WTC11 (cell line): ENCODE data around the gene FBXO30. TPM values are rescaled to one million over a fixed set of nuclear protein-coding genes. Genes with fewer than 3 reads are reported as not detected.

Source experiments
- CDX4 ChIP-seq: fragments of 250-450 bp; sonication (Bioruptor Pico); IDR thresholded peaks from 2 replicates; pipeline ENCODE4 v1.9.0; 2021; ENCODE audit warnings: moderate library complexity, mild to moderate bottlenecking, inconsistent platforms, borderline replicate concordance
- CREM ChIP-seq: sonication (generic); formaldehyde crosslinking; IDR thresholded peaks from 2 replicates; pipeline ENCODE4 v1.8.1; 2022; ENCODE audit warnings: mild to moderate bottlenecking, missing genetic modification reagents, moderate library complexity
- FOXP1 ChIP-seq: sonication (generic); formaldehyde crosslinking; IDR thresholded peaks from 2 replicates; pipeline ENCODE4 v1.8.0; 2022; ENCODE audit warnings: missing genetic modification reagents, mild to moderate bottlenecking, moderate library complexity, borderline replicate concordance
- GRHL2 ChIP-seq: fragments of 250-450 bp; sonication (Bioruptor Pico); IDR thresholded peaks from 2 replicates; pipeline ENCODE4 v1.8.0; 2022; ENCODE audit warnings: mild to moderate bottlenecking, moderate library complexity; ENCODE audit not compliant: insufficient replicate concordance, severe bottlenecking
- MXD4 ChIP-seq: fragments of 250-450 bp; sonication (Bioruptor Pico); IDR thresholded peaks from 2 replicates; pipeline ENCODE4 v1.8.0; 2021; ENCODE audit warnings: mild to moderate bottlenecking, moderate library complexity, borderline replicate concordance
- NFE2L1 ChIP-seq: sonication (generic); formaldehyde crosslinking; IDR thresholded peaks from 2 replicates; pipeline ENCODE4 v1.8.1; 2023; ENCODE audit warnings: missing genetic modification reagents
- PRRX2 ChIP-seq: fragments of 250-450 bp; sonication (Bioruptor Pico); IDR thresholded peaks from 2 replicates; pipeline ENCODE4 v1.8.0; 2021; ENCODE audit warnings: mild to moderate bottlenecking
- RELA ChIP-seq: sonication (generic); formaldehyde crosslinking; IDR thresholded peaks from 2 replicates; pipeline ENCODE4 v1.8.1; 2022; ENCODE audit warnings: missing genetic modification reagents, mild to moderate bottlenecking, borderline replicate concordance
- TP53 ChIP-seq: sonication (generic); formaldehyde crosslinking; IDR thresholded peaks from 2 replicates; pipeline ENCODE4 v1.8.1; 2023; ENCODE audit warnings: mild to moderate bottlenecking, missing genetic modification reagents
- USF1 ChIP-seq: sonication (generic); formaldehyde crosslinking; IDR thresholded peaks from 2 replicates; pipeline ENCODE4 v1.8.0; 2022; ENCODE audit warnings: mild to moderate bottlenecking, missing genetic modification reagents
- ZMAT4 ChIP-seq: fragments of 250-450 bp; sonication (Bioruptor Pico); IDR thresholded peaks from 2 replicates; pipeline ENCODE4 v1.9.0; 2021; ENCODE audit warnings: mild to moderate bottlenecking
- ZNF121 ChIP-seq: sonication (generic); formaldehyde crosslinking; IDR thresholded peaks from 2 replicates; pipeline ENCODE4 v1.8.0; 2023; ENCODE audit warnings: missing genetic modification reagents
- ZNF219 ChIP-seq: sonication (generic); formaldehyde crosslinking; IDR thresholded peaks from 2 replicates; pipeline ENCODE4 v1.8.0; 2023; ENCODE audit warnings: missing genetic modification reagents, mild to moderate bottlenecking, borderline replicate concordance
- total RNA-seq: library from RNA; stranded (reverse); gene quantifications from 3 replicates; pipeline ENCODE4 v1.2.3, GENCODE V29; 2021
- TF ChIP-seq, protein P1 (sequence below): sonication (generic); formaldehyde crosslinking; IDR thresholded peaks from 2 replicates; pipeline ENCODE4 v1.8.1; 2023; ENCODE audit warnings: mild to moderate bottlenecking, missing genetic modification reagents
- TF ChIP-seq, protein P2 (sequence below): sonication (generic); formaldehyde crosslinking; conservative IDR thresholded peaks from 2 replicates; pipeline ENCODE4 v1.8.1; 2023; ENCODE audit warnings: mild to moderate bottlenecking, low read depth, missing genetic modification reagents, moderate library complexity
- TF ChIP-seq, protein P3 (sequence below): sonication (generic); formaldehyde crosslinking; IDR thresholded peaks from 2 replicates; pipeline ENCODE4 v1.8.0; 2022; ENCODE audit warnings: mild to moderate bottlenecking, missing genetic modification reagents
- TF ChIP-seq, protein P4 (sequence below): sonication (generic); formaldehyde crosslinking; IDR thresholded peaks from 2 replicates; pipeline ENCODE4 v1.8.1; 2023; ENCODE audit warnings: mild to moderate bottlenecking, missing genetic modification reagents, moderate library complexity
- TF ChIP-seq, protein P5 (sequence below): sonication (generic); formaldehyde crosslinking; IDR thresholded peaks from 2 replicates; pipeline ENCODE4 v1.8.1; 2023; ENCODE audit warnings: mild to moderate bottlenecking, moderate library complexity, missing genetic modification reagents
- TF ChIP-seq, protein P6 (sequence below): sonication (generic); formaldehyde crosslinking; IDR thresholded peaks from 2 replicates; pipeline ENCODE4 v1.8.1; 2022; ENCODE audit warnings: mild to moderate bottlenecking, moderate library complexity, missing genetic modification reagents
- TF ChIP-seq, protein P7 (sequence below): sonication (generic); formaldehyde crosslinking; IDR thresholded peaks from 2 replicates; pipeline ENCODE4 v1.8.1; 2023; ENCODE audit warnings: mild to moderate bottlenecking, missing genetic modification reagents, moderate library complexity
- TF ChIP-seq, protein P8 (sequence below): sonication (generic); formaldehyde crosslinking; conservative IDR thresholded peaks from 2 replicates; pipeline ENCODE4 v1.8.1; 2022; ENCODE audit warnings: mild to moderate bottlenecking, missing genetic modification reagents

Gene FBXO30
- total RNA-seq, 1 experiment from 2014 or later = 11.8 TPM

- TF ChIP-seq, protein P1, sequence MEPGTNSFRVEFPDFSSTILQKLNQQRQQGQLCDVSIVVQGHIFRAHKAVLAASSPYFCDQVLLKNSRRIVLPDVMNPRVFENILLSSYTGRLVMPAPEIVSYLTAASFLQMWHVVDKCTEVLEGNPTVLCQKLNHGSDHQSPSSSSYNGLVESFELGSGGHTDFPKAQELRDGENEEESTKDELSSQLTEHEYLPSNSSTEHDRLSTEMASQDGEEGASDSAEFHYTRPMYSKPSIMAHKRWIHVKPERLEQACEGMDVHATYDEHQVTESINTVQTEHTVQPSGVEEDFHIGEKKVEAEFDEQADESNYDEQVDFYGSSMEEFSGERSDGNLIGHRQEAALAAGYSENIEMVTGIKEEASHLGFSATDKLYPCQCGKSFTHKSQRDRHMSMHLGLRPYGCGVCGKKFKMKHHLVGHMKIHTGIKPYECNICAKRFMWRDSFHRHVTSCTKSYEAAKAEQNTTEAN (CRISPR knock-in tag) = no peak
- TF ChIP-seq, protein P2, sequence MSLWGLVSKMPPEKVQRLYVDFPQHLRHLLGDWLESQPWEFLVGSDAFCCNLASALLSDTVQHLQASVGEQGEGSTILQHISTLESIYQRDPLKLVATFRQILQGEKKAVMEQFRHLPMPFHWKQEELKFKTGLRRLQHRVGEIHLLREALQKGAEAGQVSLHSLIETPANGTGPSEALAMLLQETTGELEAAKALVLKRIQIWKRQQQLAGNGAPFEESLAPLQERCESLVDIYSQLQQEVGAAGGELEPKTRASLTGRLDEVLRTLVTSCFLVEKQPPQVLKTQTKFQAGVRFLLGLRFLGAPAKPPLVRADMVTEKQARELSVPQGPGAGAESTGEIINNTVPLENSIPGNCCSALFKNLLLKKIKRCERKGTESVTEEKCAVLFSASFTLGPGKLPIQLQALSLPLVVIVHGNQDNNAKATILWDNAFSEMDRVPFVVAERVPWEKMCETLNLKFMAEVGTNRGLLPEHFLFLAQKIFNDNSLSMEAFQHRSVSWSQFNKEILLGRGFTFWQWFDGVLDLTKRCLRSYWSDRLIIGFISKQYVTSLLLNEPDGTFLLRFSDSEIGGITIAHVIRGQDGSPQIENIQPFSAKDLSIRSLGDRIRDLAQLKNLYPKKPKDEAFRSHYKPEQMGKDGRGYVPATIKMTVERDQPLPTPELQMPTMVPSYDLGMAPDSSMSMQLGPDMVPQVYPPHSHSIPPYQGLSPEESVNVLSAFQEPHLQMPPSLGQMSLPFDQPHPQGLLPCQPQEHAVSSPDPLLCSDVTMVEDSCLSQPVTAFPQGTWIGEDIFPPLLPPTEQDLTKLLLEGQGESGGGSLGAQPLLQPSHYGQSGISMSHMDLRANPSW (CRISPR knock-in tag) = no peak
- TF ChIP-seq, protein P3, sequence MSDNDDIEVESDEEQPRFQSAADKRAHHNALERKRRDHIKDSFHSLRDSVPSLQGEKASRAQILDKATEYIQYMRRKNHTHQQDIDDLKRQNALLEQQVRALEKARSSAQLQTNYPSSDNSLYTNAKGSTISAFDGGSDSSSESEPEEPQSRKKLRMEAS (CRISPR knock-in tag) = peak; percentile 58
- TF ChIP-seq MXD4 (no peak), GRHL2 (CRISPR knock-in tag) (no peak), TP53 (CRISPR knock-in tag) (no peak; the same call in 1 of the 2 replicates), CREM (CRISPR knock-in tag) (no peak), USF1 (CRISPR knock-in tag) (peak; percentile 23; the same call in 1 of the 2 replicates), NFE2L1 (CRISPR knock-in tag) (no peak), FOXP1 (CRISPR knock-in tag) (no peak), ZMAT4 (no peak), PRRX2 (CRISPR knock-in tag) (peak; percentile 61; the same call in 1 of the 2 replicates), CDX4 (no peak), ZNF121 (no peak), ZNF219 (CRISPR knock-in tag) (0 out of 2 replicates have a peak, but pooled peaks have one; percentile 55), RELA (no peak)
- TF ChIP-seq, protein P4, sequence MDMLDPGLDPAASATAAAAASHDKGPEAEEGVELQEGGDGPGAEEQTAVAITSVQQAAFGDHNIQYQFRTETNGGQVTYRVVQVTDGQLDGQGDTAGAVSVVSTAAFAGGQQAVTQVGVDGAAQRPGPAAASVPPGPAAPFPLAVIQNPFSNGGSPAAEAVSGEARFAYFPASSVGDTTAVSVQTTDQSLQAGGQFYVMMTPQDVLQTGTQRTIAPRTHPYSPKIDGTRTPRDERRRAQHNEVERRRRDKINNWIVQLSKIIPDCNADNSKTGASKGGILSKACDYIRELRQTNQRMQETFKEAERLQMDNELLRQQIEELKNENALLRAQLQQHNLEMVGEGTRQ (CRISPR knock-in tag) = no peak
- TF ChIP-seq, protein P5, sequence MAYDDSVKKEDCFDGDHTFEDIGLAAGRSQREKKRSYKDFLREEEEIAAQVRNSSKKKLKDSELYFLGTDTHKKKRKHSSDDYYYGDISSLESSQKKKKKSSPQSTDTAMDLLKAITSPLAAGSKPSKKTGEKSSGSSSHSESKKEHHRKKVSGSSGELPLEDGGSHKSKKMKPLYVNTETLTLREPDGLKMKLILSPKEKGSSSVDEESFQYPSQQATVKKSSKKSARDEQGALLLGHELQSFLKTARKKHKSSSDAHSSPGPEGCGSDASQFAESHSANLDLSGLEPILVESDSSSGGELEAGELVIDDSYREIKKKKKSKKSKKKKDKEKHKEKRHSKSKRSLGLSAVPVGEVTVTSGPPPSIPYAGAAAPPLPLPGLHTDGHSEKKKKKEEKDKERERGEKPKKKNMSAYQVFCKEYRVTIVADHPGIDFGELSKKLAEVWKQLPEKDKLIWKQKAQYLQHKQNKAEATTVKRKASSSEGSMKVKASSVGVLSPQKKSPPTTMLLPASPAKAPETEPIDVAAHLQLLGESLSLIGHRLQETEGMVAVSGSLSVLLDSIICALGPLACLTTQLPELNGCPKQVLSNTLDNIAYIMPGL = no peak
- TF ChIP-seq, protein P6, sequence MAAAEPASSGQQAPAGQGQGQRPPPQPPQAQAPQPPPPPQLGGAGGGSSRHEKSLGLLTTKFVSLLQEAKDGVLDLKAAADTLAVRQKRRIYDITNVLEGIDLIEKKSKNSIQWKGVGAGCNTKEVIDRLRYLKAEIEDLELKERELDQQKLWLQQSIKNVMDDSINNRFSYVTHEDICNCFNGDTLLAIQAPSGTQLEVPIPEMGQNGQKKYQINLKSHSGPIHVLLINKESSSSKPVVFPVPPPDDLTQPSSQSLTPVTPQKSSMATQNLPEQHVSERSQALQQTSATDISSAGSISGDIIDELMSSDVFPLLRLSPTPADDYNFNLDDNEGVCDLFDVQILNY = no peak
- TF ChIP-seq, protein P7, sequence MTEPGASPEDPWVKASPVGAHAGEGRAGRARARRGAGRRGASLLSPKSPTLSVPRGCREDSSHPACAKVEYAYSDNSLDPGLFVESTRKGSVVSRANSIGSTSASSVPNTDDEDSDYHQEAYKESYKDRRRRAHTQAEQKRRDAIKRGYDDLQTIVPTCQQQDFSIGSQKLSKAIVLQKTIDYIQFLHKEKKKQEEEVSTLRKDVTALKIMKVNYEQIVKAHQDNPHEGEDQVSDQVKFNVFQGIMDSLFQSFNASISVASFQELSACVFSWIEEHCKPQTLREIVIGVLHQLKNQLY (CRISPR knock-in tag) = no peak
- TF ChIP-seq, protein P8, sequence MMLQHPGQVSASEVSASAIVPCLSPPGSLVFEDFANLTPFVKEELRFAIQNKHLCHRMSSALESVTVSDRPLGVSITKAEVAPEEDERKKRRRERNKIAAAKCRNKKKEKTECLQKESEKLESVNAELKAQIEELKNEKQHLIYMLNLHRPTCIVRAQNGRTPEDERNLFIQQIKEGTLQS (CRISPR knock-in tag) = no peak
Observed at GRCh38 chr6:145814035-145814500, 527 bp downstream of the FBXO30 start (continued).
